ENCODE measurements around the gene INTS4.
"Not testable (repeated sequence)": the region's sequence is repeated elsewhere in the genome, so short reads cannot be mapped to it uniquely, and the experiment has no call there.

INTS4 gene

DNA sequence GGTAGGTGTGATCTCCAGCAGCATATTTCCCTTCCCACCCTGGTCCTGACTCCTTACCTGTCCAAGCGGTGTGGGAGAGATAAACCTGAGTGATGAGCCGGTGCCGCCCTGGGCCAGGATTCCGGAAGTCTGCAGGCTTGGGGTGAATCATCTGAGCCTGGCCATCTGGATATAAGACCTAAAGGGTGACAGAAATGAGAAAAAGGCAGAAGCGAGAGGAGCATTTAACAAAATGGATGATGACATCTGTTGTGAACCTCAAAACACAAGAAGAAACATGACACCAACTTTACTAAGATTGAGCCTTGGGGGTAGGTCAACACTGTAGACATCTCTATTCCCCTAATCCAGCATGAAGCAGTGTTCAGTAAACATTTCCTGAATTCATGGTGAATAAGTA, 110.7 kb downstream of the INTS4 start:
- H3F3A ChIP-seq (ENCODE audit: insufficient read depth, low read length): no peaks in the 10 kb centered on the region
- TF ChIP-seq, protein P1, sequence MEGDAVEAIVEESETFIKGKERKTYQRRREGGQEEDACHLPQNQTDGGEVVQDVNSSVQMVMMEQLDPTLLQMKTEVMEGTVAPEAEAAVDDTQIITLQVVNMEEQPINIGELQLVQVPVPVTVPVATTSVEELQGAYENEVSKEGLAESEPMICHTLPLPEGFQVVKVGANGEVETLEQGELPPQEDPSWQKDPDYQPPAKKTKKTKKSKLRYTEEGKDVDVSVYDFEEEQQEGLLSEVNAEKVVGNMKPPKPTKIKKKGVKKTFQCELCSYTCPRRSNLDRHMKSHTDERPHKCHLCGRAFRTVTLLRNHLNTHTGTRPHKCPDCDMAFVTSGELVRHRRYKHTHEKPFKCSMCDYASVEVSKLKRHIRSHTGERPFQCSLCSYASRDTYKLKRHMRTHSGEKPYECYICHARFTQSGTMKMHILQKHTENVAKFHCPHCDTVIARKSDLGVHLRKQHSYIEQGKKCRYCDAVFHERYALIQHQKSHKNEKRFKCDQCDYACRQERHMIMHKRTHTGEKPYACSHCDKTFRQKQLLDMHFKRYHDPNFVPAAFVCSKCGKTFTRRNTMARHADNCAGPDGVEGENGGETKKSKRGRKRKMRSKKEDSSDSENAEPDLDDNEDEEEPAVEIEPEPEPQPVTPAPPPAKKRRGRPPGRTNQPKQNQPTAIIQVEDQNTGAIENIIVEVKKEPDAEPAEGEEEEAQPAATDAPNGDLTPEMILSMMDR (IDR thresholded peaks at IDR 0.05; ENCODE audit: low read length): no peak
- TF ChIP-seq EZH2 (IDR thresholded peaks at IDR 0.05; ENCODE audit: borderline replicate concordance, low read length): no peak
- H3K27me3 ChIP-seq (ENCODE audit: insufficient read depth, low read length): no peaks in the 10 kb centered on the region
- no peak overlapping the region for H3K4me3 ChIP-seq (ENCODE audit: low read depth, low read length, poor library complexity, severe bottlenecking)
- H2AFZ ChIP-seq (ENCODE audit: low read length): no peak overlapping the region
- H3K9me2 ChIP-seq (ENCODE audit: low read depth, low read length): no peaks in the 10 kb centered on the region
- no peaks in the 10 kb centered on the region for H3K79me2 ChIP-seq (ENCODE audit: insufficient read depth, low read length)
- no peaks in the 10 kb centered on the region for H3K9me3 ChIP-seq (ENCODE audit: low read length)
- no peak overlapping the region for H3K27ac ChIP-seq (ENCODE audit: low read depth, low read length, poor library complexity, severe bottlenecking)
- no peak overlapping the region for H3K4me2 ChIP-seq (ENCODE audit: low read length)
- H3K9ac ChIP-seq (ENCODE audit: low read length): no peak overlapping the region
- peaks cover 54% of the 10 kb centered on the region for H3K36me3 ChIP-seq (ENCODE audit: insufficient read depth, low read length)
- H4K20me1 ChIP-seq (ENCODE audit: insufficient read depth, low read length): no peaks in the 10 kb centered on the region
- no peaks in the 10 kb centered on the region for H3K4me1 ChIP-seq (ENCODE audit: insufficient read depth, low read length, severe bottlenecking)

DNA sequence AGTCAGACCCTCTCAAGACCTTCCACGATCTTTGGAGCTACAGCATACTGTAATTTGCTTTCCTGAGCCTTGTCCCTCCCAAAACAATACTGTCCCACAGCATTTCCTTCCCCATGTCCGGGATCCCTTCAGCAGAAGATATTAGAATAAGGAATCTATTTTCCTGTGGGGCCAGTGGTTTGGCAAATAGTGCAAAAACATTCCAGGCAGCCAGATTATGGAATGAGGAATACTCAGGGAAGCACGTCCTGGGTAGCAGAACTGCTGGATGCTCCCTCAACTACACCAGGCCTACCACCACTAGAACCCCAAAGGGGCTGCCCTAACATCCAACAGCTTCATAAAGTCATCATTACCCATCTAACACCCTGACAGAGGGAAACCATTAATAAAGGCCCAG, 112.1 kb downstream of the INTS4 start:
- H3F3A ChIP-seq (ENCODE audit: insufficient read depth, low read length): no peaks in the 10 kb centered on the region
- peaks cover 63% of the 10 kb centered on the region for H3K36me3 ChIP-seq (ENCODE audit: insufficient read depth, low read length)
- no peaks in the 10 kb centered on the region for H3K27me3 ChIP-seq (ENCODE audit: insufficient read depth, low read length)

GRCh38 chr11:77879218-77879617, 115.2 kb downstream of the INTS4 start:
- no peaks in the 10 kb centered on the region for H3F3A ChIP-seq (ENCODE audit: insufficient read depth, low read length)
- H4K20me1 ChIP-seq (ENCODE audit: insufficient read depth, low read length): no peaks in the 10 kb centered on the region
- H3K4me2 ChIP-seq (ENCODE audit: low read length): no peak overlapping the region
- H3K9me3 ChIP-seq (ENCODE audit: low read length): no peaks in the 10 kb centered on the region
- H2AFZ ChIP-seq (ENCODE audit: low read length): no peak overlapping the region
- no peak overlapping the region for H3K9ac ChIP-seq (ENCODE audit: low read length)
- H3K27me3 ChIP-seq (ENCODE audit: insufficient read depth, low read length): no peaks in the 10 kb centered on the region
- H3K79me2 ChIP-seq (ENCODE audit: insufficient read depth, low read length): no peaks in the 10 kb centered on the region
- H3K9me2 ChIP-seq (ENCODE audit: low read depth, low read length): no peaks in the 10 kb centered on the region
- H3K36me3 ChIP-seq (ENCODE audit: insufficient read depth, low read length): peaks cover 68% of the 10 kb centered on the region; the same call in 1 of the 2 replicates
- no peak overlapping the region for H3K27ac ChIP-seq (ENCODE audit: low read depth, low read length, poor library complexity, severe bottlenecking)
- no peak overlapping the region for H3K4me3 ChIP-seq (ENCODE audit: low read depth, low read length, poor library complexity, severe bottlenecking)
- TF ChIP-seq, protein P1 (IDR thresholded peaks at IDR 0.05; ENCODE audit: low read length): no peak
- TF ChIP-seq EZH2 (IDR thresholded peaks at IDR 0.05; ENCODE audit: borderline replicate concordance, low read length): no peak
- no peaks in the 10 kb centered on the region for H3K4me1 ChIP-seq (ENCODE audit: insufficient read depth, low read length, severe bottlenecking)

More for the DNA sequence above, 112.1 kb downstream of the INTS4 start:
- no peaks in the 10 kb centered on the region for H3K9me3 ChIP-seq (ENCODE audit: low read length)
- TF ChIP-seq, protein P1 (IDR thresholded peaks at IDR 0.05; ENCODE audit: low read length): no peak
- no peak for TF ChIP-seq EZH2 (IDR thresholded peaks at IDR 0.05; ENCODE audit: borderline replicate concordance, low read length)
- H3K27ac ChIP-seq (ENCODE audit: low read depth, low read length, poor library complexity, severe bottlenecking): no peak overlapping the region
- no peaks in the 10 kb centered on the region for H3K79me2 ChIP-seq (ENCODE audit: insufficient read depth, low read length)
- H3K9me2 ChIP-seq (ENCODE audit: low read depth, low read length): no peaks in the 10 kb centered on the region
- H3K9ac ChIP-seq (ENCODE audit: low read length): no peak overlapping the region
- H3K4me1 ChIP-seq (ENCODE audit: insufficient read depth, low read length, severe bottlenecking): no peaks in the 10 kb centered on the region
- no peak overlapping the region for H3K4me2 ChIP-seq (ENCODE audit: low read length)
- no peak overlapping the region for H2AFZ ChIP-seq (ENCODE audit: low read length)
- no peaks in the 10 kb centered on the region for H4K20me1 ChIP-seq (ENCODE audit: insufficient read depth, low read length)
- H3K4me3 ChIP-seq (ENCODE audit: low read depth, low read length, poor library complexity, severe bottlenecking): no peak overlapping the region

GRCh38 chr11:77878247-77878646, 116.2 kb downstream of the INTS4 start:
- not testable (repeated sequence) for H3K9ac ChIP-seq (ENCODE audit: low read length); H3K9me3 ChIP-seq (ENCODE audit: low read length); H3F3A ChIP-seq (ENCODE audit: insufficient read depth, low read length); H2AFZ ChIP-seq (ENCODE audit: low read length); H3K27me3 ChIP-seq (ENCODE audit: insufficient read depth, low read length); H3K4me2 ChIP-seq (ENCODE audit: low read length); H4K20me1 ChIP-seq (ENCODE audit: insufficient read depth, low read length); H3K4me1 ChIP-seq (ENCODE audit: insufficient read depth, low read length, severe bottlenecking); H3K27ac ChIP-seq (ENCODE audit: low read depth, low read length, poor library complexity, severe bottlenecking); H3K79me2 ChIP-seq (ENCODE audit: insufficient read depth, low read length); H3K4me3 ChIP-seq (ENCODE audit: low read depth, low read length, poor library complexity, severe bottlenecking); H3K9me2 ChIP-seq (ENCODE audit: low read depth, low read length)
- H3K36me3 ChIP-seq (ENCODE audit: insufficient read depth, low read length): peaks cover 58% of the 10 kb centered on the region; the same call in 1 of the 2 replicates
